Medulla oblongata (tissue), 1 donor: ENCODE results near the gene TLDC2.
"Not testable (repeated sequence)": the region's sequence is repeated elsewhere in the genome, so short reads cannot be mapped to it uniquely, and the experiment has no call there.

Experiments used
- DNase-seq: peaks from one replicate; pipeline ENCODE4 v3.0.0-alpha.2; 2015; ENCODE audit errors: extremely low spot score

TLDC2 gene

DNA sequence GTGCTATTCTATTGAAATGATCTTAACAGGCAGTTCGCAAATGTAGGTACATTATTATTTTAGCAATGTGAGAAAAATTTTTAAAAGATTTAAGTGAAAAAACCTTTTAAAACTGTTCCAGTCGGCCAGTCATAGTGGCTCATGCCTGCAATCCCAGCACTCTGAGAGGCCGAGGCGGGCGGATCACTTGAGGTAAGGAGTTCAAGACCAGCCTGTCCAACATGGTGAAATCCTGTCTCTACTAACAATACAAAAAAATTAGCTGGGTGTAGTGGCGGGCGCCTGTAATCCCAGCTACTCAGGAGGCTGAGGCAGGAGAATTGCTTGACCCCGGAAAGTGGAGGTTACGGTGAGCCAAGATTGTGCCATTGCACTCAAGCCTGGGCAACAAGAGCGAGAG, 29.6 kb downstream of the TLDC2 start:
- not testable (repeated sequence) for DNase-seq

GRCh38 chr20:36906086-36906485, 30.1 kb downstream of the TLDC2 start:
- DNase-seq = not testable (repeated sequence)

DNA sequence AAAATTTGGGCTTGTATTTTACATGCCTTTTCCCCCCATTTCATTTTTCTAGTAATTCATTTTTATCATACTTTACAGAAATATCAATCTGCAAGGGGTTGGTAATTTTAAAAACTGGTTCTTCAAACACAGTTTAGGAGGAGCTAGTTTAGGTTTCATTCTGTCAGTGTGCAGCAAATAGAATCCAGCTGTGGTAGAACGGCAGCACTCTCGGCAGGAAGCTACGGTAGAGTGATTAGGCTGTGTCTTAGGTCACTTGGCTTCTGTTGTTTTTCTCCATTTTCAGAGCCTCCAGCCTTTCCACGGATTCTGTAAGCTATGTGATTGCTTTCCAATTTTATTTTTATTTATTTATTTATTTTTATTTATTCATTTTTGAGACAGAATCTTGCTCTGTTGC, 32.7 kb downstream of the TLDC2 start:
- no peak for DNase-seq

DNA sequence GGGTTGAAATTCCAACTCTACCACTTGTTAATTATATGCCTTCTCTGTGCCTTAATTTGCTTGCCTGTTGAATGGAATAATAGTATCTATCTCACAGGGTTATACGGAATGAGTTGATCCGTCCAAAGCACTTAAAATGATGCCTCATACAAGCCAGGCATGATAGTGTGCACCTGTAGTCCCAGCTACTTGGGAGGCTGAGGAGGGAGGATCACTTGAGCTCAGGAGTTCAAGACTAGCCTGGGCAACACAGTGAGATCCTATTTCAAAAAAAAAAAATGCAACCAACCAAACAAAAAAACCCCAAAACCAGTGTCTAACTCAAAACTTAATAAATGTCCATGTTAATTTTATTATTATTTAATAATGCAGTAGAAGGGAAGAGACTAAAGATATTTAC, 40.3 kb downstream of the TLDC2 start:
- no peak for DNase-seq

GRCh38 chr20:36917240-36917639, 41.3 kb downstream of the TLDC2 start:
- no peak for DNase-seq

DNA sequence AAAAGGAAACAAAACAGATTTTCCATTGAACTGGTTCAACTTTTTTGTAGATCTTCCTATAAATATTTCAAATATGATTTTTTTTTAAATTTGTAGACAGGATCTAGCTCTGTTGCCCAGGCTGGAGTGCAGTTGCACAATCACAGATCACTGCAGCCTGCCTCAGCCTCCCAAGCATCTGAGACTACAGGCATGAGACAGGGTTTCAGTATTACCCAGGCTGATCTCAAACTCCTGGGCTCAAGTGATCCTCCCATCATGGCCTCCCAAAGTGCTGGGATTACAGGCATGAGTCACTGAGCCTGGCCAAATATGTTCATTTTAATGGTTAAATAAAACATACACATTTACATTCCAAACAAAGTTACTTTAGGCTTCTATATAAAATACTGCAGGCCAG, 42.0 kb downstream of the TLDC2 start:
- DNase-seq = no peak

DNA sequence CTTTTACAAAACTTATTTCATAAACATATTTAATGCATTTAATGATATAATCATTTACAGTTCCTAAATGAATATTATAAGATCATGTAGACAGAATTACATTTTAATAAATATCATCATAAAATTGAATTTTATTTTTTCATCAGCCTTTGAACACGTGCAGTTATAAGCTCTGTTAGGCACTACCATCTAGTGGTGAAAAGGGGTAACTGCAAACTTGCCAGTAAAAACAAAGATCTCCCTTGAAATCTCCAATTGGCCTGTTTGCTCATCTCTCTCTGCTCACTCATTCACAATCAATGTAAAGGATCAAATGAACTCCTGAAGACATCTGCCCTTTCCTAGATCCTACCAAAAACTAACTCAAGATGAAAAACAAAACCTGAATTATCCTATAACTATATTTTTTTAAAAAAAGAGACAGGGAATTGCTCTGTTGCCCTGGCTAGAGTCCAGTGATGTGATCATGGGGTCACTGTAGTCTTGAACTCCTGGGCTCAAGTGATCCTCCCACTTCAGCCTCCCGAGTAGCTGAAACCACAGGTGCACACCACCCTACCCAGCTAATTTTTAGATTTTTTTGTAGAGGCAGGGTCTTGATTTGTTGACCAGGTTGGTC, 43.9 kb downstream of the TLDC2 start:
- peak; percentile 84 for DNase-seq

GRCh38 chr20:36920334-36920730, 44.4 kb downstream of the TLDC2 start:
- DNase-seq = no peak

GRCh38 chr20:36924167-36925045, 48.5 kb downstream of the TLDC2 start:
- DNase-seq = no peak

DNA sequence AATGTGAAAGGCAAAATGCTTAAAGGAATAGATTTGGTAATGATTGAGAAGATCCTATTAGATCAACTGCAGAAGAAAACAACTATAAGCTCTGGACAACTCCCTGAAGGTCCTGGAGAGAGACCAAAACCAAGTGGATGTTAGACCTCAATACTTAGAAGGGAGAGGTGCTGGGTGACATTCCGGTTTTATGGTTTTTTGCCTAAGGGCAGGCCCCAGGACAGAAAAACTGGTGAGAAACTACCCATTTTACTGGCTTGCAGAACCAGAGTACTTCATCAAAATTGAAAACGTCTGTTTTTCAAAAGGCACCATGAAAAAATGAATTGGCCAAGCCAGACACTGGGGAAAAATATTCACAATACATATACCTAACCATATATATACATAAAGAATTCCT, 49.3 kb downstream of the TLDC2 start:
- DNase-seq = no peak

DNA sequence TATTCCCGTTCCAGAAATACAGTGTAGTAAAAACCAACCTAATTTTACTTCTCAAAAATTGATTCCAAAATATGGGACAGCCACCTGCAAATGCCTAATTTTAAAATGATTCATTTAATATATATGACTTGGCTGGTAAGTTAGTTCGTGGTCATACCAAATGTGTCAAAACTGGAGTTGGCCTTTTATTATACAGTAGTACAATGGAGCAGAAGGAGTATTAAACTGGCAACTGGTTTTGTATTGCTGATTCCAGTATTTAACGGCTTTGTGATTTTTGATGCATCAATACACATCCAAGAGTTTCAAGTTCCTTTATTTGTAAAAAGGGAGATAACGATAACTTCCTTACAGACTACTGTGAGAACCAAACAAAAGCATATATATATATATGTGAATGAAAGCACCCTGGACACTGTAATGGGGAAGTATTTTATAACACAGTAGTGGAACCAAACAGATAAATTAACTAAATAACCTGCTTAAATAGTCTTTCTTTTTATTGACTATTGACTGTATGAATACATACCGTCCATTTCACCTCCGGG, 50.8 kb downstream of the TLDC2 start:
- no peak for DNase-seq

DNA sequence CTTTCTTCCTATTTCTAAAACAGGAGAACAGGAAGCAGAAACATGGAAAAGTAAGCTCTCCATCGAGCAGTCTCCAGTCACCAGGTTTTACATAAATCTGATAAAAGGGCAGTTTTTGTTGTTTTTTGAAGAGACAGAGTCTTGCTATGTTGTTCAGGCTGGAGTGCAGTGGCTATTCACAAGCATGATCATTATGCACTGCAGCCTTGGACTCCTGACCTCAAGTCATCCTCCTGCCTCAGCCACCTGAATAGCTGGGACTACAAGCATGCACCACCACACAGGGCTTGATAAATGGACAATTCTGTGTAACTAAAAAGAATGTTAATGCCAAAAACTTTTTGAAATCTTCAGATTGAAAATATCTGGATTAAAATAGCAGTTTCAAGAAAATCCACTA, 51.8 kb downstream of the TLDC2 start:
- no peak for DNase-seq

DNA sequence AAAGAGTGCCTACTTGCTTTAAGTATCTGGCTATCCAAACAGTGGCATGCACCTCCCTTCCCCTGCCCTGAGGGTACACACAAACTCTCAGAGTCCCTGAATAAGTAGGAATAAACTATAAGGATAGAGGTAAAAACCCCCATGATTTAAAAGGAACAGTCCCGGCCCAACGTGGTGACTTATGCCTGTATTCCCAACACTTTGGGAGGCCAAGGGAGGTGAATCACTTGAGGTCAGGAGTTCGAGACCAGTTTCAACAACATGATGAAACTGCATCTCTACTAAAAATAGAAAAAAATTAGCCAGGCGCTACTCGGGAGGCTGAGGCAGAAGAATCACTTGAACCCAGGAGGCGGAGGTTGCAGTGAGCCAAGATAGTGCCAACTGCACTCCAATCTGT, 53.4 kb downstream of the TLDC2 start:
- DNase-seq = no peak

GRCh38 chr20:36929691-36930090, 53.8 kb downstream of the TLDC2 start:
- DNase-seq = no peak

GRCh38 chr20:36932067-36932466, 56.1 kb downstream of the TLDC2 start:
- not testable (repeated sequence) for DNase-seq

DNA sequence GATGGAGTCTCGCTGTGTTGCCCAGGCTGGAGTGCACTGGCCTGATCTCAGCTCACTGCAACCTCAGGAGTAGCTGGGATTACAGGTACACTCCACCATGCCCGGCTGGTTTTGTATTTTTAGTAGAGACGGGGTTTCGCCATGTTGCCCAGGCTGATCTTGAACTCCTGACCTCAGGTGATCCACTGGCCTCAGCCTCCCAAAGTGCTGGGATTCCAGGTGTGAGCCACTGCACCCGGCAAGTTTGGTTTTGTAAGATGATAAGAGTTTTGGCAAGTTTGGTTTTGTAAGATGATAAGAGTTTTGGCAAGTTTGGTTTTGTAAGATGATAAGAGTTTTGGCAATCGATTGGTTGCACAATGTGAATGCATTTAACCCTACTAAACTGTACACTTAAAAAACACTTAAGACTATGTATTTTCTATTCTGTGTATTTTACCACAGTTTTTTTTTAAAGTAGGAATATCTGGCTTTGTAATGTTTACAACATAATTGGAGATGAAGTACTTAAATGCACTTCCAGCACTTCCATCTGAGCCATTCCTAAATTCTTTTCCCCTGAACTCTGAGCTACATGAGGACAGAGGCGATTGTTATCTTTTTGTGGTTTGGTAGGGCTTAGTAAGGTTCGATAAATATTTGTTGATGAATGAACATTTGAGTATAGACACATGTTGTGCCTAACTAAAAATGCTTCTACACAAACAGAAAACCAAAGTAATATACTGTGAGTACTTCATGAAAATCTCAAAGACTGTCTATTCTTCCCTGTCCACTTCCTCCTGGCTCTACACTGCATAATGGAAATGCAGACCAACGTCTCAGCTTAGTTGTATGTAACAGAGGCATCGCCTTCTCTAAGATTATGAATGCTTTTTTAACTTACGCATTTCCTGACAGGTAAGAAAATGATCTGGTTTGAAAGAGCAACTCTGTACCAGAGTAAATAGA, 56.8 kb downstream of the TLDC2 start:
- no peak for DNase-seq

DNA sequence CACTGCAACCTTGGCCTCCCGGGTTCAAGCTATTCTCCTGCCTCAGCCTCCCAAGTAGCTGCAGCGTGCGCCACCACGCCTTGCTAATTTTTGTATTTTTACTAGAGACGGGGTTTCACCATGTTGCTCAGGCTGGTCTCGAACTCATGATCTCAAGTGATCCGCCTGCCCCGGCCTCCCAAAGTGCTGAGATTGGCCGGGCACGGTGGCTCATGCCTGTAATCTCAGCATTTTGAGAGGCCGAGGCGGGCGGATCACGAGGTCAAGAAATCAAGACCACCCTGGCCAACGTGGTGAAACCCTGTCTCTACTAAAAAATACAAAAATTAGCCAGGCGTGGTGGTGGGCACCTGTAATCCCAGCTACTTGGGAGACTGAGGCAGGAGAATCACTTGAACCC, 57.6 kb downstream of the TLDC2 start:
- not testable (repeated sequence) for DNase-seq

GRCh38 chr20:36936341-36936740, 60.4 kb downstream of the TLDC2 start:
- no peak for DNase-seq

DNA sequence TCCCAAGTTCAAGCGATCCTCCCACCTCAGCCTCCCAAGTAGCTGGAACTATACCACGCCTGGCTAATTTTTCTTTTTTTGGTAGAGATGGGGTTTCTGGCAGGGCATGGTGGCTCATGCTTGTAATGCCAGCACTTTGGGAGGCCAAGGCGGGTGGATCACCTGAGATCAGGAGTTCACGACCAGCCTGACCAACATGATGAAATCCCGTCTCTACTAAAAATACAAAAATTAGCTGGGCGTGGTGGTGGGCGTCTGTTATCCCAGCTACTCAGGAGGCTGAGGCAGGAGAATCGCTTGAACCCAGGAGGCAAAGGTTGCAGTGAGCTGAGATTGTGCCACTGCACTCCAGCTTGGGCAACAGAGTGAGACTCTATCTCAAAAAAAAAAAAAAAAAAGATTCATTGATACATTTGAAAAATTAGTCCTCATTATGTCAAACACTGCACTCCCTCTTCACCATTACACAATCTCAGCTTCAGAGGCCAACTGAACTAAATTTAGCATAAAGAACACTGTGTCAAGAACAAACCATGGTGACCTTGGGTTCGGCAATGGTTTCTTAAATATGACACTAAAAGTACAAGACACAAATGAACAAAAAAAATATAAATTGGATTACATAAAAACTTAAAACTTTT, 60.9 kb downstream of the TLDC2 start:
- DNase-seq = not testable (repeated sequence)

DNA sequence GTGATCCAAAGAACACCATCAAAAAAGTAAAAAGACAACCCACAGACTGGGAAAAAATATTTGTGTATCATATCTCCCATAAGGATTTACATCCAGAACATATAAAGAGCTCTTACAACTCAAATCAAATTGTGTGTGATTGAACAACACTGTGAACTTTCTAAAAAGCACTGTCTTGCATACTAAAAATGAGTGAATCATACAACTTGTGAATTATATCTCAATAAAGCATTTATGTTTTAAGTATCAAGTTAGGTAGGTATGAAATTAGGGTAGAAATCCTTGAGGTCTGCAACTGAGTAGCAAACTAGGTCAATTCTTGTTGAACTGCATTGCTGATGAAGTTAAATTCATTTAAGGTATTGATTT, 61.4 kb downstream of the TLDC2 start:
- no peak for DNase-seq

- no peak for DNase-seq
These were observed 65.5 kb downstream of the TLDC2 start for GRCh38 chr20:36941401-36941835.
